ENCODE data around the gene CACNA1E.

Gene CACNA1E

GRCh38 chr1:181483285-181484195, at the start of gene CACNA1E:
TSS of gene CACNA1E (plus strand) at chr1:181483517. CDS start at chr1:181483745, 228 bp downstream.
- ATAC-seq, result no peak
- DNase-seq, result no peak

DNA sequence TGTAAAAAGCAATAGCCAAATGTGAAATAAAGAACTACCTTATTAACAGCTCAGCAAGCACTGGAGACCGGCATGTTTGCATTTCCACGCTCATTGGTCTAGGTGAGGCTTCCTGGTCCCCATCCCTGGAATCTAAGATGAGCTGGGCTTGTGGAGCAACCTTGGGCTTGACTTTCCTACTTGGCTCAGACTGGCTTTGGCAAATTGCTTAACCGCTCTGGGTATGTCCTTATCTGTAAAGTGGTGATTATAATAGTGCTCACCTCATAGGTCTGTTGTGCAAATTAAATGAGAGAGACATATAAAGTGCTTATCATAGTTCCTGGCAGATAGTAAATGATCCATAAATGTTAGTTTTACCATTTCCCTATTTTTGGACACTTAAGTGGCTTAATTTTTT, 49.4 kb upstream of the CACNA1E start:
- no peak for DNase-seq
- no peak for ATAC-seq

DNA sequence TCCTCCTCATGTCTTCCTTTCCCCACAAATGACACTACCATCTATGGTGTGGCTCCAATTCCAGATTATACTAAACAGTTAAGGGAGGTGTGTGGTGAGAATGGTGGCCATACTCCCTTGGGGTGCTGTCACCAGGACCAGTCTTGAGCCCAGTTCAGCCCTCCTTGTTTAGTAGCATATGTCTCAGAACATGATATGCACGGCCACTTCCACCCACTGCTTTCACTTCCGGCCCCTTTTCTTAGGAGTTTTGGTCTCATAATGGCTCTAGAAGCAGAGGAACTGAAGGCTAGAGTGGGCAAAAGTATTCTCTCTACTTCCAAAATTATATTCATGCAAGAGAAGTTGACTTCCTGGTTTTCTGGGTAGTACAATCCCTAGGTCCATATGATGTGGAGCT, 45.3 kb upstream of the CACNA1E start:
- DNase-seq (no peak), ATAC-seq (no peak)

DNA sequence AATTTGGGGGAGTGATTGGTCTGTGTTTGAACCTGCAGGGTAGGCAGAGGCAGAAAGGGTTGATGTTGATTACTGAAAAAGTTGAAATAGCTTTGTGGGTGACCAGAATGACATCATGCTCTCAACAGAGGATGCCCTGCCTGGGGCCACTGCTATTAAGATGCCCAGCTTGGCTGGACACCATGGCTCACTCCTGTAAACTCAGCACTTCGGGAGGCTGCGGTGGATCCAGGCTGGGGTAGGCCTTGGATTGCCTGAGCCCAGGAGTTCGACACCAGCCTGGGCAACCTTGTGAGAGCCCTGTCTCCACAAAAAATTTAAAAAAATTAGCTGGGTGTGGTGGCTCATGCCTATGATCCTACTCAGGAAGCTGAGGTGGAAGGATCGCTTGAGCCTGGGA, 42.8 kb upstream of the CACNA1E start:
- ATAC-seq (no peak), DNase-seq (no peak)

GRCh38 chr1:181442181-181442525, 41.2 kb upstream of the CACNA1E start:
- DNase-seq (no peak), ATAC-seq (no peak)

- ATAC-seq, result no peak
- no peak for DNase-seq
Measured at GRCh38 chr1:181443231-181443853, 40.0 kb upstream of the CACNA1E start.

DNA sequence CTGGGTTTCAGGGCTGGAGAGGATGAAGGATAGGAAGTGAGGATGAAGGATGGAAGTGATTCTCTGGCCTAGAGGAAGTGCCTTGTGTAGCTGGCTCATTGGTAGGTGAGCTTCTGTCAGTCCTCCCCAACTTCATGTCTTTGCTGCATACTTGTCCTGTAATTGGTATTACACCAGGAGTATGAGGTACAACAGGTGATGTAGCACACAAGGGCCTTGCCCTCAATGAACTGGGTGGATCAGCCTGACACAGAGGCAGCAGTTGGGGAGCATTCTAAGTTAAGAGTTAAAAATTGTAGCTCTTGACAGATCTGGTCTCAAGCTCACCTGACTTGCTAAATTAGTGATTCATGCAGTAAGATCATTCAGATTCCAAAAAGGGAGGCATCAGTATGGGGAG, 37.9 kb upstream of the CACNA1E start:
- no peak for DNase-seq

GRCh38 chr1:181448461-181448860, 34.9 kb upstream of the CACNA1E start:
- ATAC-seq (no peak), DNase-seq (no peak)

More for the DNA sequence above, 37.9 kb upstream of the CACNA1E start:
- no peak for ATAC-seq

GRCh38 chr1:181451661-181452230, 31.6 kb upstream of the CACNA1E start:
- no peak for DNase-seq
- ATAC-seq, result no peak

- ATAC-seq (no peak), DNase-seq (no peak)
Measured at GRCh38 chr1:181452746-181453145, 30.6 kb upstream of the CACNA1E start.

- ATAC-seq (no peak), DNase-seq (no peak)
Measured at GRCh38 chr1:181453541-181454201, 29.6 kb upstream of the CACNA1E start.

DNA sequence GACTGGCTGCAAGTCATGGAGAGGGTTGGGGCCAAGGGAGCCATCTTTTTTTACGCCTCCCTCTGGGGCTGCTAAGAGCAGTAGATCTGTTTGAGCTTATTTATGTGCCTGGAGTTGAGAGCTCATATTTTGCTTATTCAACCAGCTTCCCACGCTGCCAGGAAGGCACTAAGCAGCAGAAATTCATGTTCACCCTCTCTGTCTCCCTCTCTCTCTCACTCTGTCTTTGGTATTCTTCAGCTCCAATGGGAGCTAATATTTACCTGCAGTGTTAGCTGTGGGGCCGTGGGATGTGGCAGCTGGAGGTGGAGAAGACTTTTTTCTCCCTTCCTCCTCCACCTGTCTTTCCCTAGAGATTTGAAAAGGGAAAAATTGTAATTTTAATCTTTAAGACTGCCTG, 26.8 kb upstream of the CACNA1E start:
- DNase-seq (no peak), ATAC-seq (no peak)

GRCh38 chr1:181458419-181458818, 24.9 kb upstream of the CACNA1E start:
- ATAC-seq, result no peak

GRCh38 chr1:181459067-181459466, 24.2 kb upstream of the CACNA1E start:
- ATAC-seq, result no peak
- no peak for DNase-seq

More at GRCh38 chr1:181458419-181458818, 24.9 kb upstream of the CACNA1E start:
- no peak for DNase-seq

DNA sequence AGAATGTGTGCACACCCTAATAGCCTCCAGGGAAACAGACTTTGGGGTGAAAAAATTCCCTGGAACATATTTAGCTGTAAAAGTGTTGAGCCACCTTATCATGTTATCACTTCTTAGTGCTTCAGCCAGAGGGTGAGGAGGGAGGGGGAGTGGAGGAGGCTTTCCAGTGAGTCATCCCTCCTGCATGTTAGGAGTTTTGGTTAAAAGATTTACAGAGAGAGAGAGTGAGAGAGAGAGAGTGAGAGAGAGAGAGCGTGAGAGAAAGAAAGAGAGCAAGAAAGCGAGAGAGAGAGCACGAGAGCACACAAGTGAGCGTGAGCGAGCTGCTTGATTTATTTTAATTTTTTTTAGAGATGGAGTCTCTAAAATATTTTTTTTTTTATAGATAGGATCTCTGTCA, 13.5 kb upstream of the CACNA1E start:
- ATAC-seq (no peak), DNase-seq (no peak)

- DNase-seq (no peak), ATAC-seq (no peak)
Measured at GRCh38 chr1:181475580-181475979, 7.7 kb upstream of the CACNA1E start.

- ATAC-seq, result no peak
- DNase-seq, result no peak
Measured at GRCh38 chr1:181476581-181476980, 6.7 kb upstream of the CACNA1E start.

DNA sequence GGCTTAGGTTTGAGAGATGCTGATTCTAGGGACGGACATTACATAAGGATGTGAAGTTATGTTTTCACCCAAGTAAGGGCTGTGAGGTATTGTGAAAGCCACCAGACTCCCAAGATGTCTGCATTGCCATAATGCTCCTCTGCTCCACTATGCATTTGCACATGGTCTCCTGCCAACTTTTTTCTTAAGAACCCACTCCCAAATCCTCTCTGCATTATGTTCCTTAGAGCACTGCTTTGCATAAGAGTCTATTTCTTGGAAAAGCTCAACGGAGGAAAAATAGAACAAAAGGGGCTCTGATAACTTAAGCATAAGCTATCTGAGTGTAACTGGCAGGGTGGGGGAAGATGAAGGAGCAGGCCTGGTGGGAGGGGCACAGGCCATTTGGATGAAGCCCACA, 5.0 kb upstream of the CACNA1E start:
- ATAC-seq (no peak), DNase-seq (no peak)

DNA sequence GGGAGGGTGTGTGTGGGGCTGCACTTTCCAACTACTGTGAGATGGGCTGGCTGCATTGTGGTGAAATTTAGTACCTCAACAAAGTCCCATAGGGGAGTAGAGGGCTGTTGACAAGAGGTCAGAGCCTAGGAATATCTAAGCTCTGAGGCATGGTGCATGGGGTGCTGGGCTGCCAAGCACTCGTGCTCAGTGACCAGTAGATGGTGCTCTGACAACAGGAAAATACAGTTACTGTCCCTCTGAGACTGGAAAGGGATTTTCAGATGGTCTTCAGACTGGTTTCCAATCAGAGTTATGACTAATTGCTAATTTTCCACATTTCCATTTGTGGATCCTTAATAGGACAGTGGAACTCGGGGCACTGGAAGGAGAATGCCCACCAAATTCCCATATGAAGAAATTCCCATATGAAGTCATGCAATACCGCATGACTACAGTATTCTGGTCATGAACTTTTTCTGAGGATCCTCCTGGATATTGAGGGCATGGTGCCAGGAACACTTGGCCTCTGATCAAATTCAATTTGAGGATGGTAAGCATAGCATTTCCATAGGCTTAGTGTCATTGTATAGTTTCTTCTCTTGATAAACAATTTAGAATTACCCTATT, 4.1 kb upstream of the CACNA1E start:
- DNase-seq, result peak; percentile 19

GRCh38 chr1:181482001-181482430, 1.3 kb upstream of the CACNA1E start:
- DNase-seq, result no peak
- no peak for ATAC-seq

More for the DNA sequence above, 4.1 kb upstream of the CACNA1E start:
- ATAC-seq, result peak; percentile 65

DNA sequence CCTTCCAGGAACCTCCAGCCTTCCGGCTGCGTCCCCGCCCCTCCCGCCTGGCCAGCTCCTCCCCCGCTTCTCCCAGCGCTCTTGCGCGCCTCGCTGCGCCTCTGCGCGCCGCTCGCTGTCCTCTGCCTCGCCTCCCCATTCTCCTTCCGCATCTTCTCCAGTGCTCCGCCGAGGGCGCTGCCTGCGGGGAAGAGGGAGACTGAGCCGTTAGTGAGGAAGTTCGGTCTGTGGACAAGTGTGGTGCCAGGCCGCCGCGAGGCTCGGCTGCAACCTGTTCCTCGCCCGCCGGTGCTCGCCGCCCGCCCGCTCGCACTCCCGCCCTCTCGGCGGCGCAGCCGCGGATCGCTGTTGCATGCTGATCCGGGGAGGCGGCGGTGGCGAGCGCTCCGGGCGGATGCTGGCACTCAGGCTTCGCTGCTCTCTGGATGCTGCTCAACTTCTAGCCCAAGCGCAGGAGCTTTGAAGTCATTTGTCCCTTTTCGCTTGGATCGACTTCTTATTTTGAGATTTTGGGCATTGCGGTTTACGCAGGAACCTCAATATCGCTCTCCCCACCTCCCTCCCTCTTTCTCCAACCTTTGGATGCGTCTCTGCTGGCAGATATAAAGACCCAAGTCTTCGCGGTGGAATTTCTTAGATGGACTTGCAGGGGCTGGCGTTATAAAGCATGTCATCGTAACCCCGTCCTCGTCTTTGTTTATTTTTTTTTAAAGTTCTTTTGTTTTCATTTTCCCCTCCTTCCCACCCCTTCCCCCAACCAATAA, 614 bp upstream of the CACNA1E start:
- no peak for ATAC-seq
- peak; percentile 48 for DNase-seq
